ENCODE data around the gene RC3H1.

DNA sequence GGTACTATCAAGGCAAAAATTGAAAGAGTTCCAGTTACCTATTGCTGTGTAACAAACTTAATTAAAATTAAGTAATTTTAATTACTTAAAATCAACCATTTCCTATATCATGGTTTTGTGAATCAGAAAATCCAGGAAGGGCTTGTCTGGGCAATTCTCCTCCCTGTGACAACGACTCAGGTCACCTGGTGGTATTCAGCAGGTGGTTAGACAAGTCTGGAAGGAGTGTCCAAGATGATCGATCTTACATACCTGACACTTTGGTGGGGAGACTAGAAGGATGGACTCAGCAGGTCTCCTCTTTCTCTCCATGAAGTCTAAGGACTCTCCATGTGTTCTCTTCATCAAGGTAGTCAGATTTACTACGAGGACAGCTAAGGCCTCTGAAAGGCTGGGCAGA lies 128.0 kb downstream of the RC3H1 start:
- TF ChIP-seq, protein P1, sequence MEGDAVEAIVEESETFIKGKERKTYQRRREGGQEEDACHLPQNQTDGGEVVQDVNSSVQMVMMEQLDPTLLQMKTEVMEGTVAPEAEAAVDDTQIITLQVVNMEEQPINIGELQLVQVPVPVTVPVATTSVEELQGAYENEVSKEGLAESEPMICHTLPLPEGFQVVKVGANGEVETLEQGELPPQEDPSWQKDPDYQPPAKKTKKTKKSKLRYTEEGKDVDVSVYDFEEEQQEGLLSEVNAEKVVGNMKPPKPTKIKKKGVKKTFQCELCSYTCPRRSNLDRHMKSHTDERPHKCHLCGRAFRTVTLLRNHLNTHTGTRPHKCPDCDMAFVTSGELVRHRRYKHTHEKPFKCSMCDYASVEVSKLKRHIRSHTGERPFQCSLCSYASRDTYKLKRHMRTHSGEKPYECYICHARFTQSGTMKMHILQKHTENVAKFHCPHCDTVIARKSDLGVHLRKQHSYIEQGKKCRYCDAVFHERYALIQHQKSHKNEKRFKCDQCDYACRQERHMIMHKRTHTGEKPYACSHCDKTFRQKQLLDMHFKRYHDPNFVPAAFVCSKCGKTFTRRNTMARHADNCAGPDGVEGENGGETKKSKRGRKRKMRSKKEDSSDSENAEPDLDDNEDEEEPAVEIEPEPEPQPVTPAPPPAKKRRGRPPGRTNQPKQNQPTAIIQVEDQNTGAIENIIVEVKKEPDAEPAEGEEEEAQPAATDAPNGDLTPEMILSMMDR (IDR thresholded peaks at IDR 0.05) = no peak
- TF ChIP-seq POLR2A (IDR thresholded peaks at IDR 0.05) = no peak
